Right ventricle myocardium superior (tissue), 1 donor: ENCODE results near the gene UBN2. TPM values are rescaled to one million over a fixed set of nuclear protein-coding genes. Genes with fewer than 3 reads are reported as not detected.
"Not testable (repeated sequence)": the region's sequence is repeated elsewhere in the genome, so short reads cannot be mapped to it uniquely, and the experiment has no call there.

Experiments used
- ATAC-seq: fragments of 200-7000 bp; cut with Tn5 transposase; one replicate; pipeline ENCODE4 v1.9.1; 2020; ENCODE audit warnings: mild to moderate bottlenecking; ENCODE audit not compliant: poor library complexity
- DNase-seq: peaks from one replicate; pipeline ENCODE4 v3.0.0-alpha.2; 2020
- intact Hi-C: fragments of 100-400 bp; cut with DNase I; formaldehyde crosslinking; loops from one replicate; pipeline ENCODE4 v1.11.2; 2022
- total RNA-seq: library from RNA; stranded (reverse); fragmentation: NEBNext Ultra II Directional; extraction: Animal tissue kit (Norgen Biotek cat#: 25700); gene quantifications from one replicate; pipeline ENCODE4 v1.2.1, GENCODE V29; 2021
- donor health status: DM: no; HTN: yes; CAD: no; lungs with severe emphysema.

UBN2 gene
- total RNA-seq, 1 donor from 2014 or later: 11.9 TPM

DNA sequence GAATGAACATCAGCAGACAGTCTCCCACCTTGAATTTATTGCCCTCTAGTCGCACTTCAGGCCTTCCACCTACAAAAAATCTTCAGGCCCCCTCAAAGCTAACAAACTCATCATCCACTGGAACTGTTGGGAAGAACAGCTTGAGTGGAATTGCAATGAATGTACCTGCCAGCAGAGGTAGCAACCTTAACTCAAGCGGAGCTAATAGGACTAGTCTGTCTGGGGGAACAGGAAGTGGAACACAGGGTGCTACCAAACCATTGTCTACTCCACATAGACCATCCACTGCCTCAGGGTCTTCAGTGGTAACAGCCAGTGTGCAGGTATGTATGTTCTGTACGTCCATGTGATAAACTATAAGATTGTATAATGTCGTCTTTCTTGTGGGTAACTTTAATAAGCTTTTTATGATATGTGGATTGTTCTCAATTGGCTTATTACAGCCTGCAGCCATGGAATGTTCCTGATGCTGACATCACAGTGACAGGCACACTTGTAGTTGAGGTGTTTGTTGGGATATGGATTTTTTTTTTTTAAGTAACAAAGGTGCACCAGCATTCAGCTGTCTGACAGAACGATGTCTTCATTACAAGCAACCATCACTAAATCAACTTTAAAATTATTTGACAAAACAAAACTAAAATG lies 53.3 kb downstream of the UBN2 start:
- intact Hi-C loops: no loop called here
- DNase-seq (no peak), ATAC-seq (no peak)

- no peak for DNase-seq
- intact Hi-C loops: no loop called here
- no peak for ATAC-seq
Measured at GRCh38 chr7:139286144-139286543, 55.1 kb downstream of the UBN2 start.

- DNase-seq (no peak), ATAC-seq (no peak)
- intact Hi-C loops: no loop called here
Measured at GRCh38 chr7:139292821-139293220, 61.8 kb downstream of the UBN2 start.

DNA sequence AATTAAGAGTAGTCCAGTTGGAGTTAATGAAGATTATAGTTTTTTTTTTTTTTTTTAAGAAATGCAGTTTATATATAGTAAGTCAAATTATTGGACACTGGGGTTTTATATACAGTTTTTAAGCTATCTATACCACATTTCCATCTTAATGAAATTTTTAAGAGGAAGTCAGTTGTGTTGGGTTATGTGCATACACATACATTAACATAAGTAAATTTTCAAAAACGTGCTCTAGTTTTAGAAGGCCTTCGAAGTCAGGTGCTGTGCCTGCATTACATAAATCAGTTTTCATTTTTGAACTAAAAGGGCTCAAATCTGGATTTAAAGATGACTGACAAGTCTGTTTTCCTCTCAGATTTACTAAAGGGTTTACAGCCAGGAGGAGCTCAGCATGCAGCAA lies 62.5 kb downstream of the UBN2 start:
- no peak for ATAC-seq
- intact Hi-C loops: no loop called here

GRCh38 chr7:139294241-139294640 lies 63.2 kb downstream of the UBN2 start:
- intact Hi-C loops: no loop called here
- ATAC-seq (no peak), DNase-seq (no peak)

More for the DNA sequence above, 62.5 kb downstream of the UBN2 start:
- no peak for DNase-seq

GRCh38 chr7:139294951-139295575 lies 64.0 kb downstream of the UBN2 start:
- ATAC-seq (no peak), DNase-seq (no peak)
- intact Hi-C loops: no loop called here

- no peak for ATAC-seq
Measured at GRCh38 chr7:139297795-139298194, 66.8 kb downstream of the UBN2 start.

DNA sequence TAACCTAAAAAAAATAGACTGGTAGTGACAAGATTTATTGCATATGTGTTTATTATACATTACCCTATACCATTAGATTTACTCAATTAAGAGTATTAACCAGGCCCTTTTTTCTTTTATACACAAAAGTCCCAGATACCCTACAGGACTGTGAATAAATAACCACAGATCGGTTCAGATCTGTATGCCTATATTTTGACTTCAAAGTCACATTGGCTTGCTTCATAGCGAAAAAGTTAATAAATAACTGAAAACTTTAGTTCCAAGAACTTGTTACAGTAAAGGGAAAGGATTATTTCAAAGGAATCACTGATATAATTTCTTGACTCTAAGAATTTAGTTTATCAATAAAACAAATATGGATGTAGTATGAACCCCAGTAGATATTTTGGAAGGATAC lies 68.3 kb downstream of the UBN2 start:
- DNase-seq (no peak), ATAC-seq (no peak)
- intact Hi-C loops: no loop called here

More at GRCh38 chr7:139297795-139298194, 66.8 kb downstream of the UBN2 start:
- intact Hi-C loops: no loop called here
- no peak for DNase-seq

GRCh38 chr7:139300390-139300789 lies 69.4 kb downstream of the UBN2 start:
- ATAC-seq (no peak), DNase-seq (no peak)
- intact Hi-C loops: no loop called here

DNA sequence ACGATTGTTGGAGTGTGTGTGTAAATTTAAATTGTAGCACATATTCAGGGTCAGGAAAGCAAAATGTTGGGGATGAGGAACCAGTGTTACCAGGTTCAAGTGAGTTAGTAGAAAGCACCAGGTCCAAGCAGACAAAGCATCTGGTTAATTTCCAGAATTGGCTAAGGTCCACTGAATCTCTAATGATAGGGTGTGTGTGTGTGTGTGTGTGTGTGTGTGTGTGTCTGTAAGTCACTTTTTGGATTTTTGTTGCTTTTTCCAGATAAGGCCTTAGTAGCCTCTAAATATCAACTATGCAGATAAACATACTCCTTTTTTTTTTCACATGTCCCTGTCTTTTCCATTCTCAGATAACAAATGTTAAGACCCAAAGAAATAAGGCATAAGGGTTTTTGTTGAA lies 73.5 kb downstream of the UBN2 start:
- intact Hi-C loops: no loop called here
- ATAC-seq (no peak), DNase-seq (no peak)

- ATAC-seq (no peak), DNase-seq (no peak)
- intact Hi-C loops: no loop called here
Measured at GRCh38 chr7:139317939-139318505, 87.0 kb downstream of the UBN2 start.

DNA sequence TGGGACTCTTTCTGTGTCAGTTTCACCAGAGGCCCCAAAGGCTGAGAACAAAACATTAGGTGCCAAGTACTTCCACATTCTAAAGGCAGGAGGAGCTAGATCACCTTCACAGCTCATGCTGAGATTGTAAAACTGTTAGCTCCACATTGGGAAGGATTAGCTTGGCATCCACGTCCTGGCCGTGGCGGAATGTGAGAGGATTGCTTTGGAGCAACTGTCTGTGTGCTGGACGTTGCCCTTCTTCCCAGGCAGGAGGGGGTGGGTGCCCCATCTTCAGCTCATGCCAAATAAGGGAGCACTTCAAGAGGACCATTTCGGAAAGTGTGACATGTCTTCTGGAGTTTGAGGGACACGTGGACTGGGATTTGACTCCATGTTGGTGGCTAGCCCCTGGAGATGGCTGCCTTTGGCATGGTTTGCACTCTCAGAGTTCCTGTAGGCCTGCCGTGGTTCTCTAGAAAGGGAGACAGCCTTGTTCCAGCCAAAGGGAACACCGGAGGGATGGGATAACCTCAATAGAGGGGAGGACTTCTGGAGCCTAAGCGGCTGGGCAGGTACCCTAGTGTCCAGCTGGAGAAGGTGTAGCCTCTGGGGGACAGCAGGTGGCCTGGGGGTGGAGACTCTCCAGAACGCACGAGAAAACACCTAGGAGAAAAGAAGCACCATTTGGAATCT lies 90.2 kb downstream of the UBN2 start:
- intact Hi-C loops: no loop called here
- DNase-seq (no peak), ATAC-seq (no peak)

DNA sequence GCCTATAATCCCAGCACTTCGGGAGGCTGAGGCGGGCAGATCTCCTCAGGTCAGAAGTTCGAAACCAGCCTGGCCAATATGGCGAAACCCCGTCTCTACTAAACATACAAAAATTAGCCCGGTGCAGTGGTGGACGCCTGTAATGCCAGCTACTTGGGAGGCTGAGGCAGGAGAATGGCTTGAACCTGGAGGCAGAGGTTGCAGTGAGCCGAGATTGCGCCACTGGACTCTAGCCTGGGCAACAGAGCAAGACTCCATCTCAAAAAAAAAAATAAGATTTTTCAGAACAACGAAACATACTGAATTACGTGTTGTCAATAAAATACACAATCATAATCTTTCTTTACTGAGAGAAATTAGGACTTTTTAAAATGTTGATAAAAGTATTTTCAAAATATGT lies 93.7 kb downstream of the UBN2 start:
- ATAC-seq: not testable (repeated sequence)

GRCh38 chr7:139328375-139328774 lies 97.3 kb downstream of the UBN2 start:
- DNase-seq (no peak), ATAC-seq (no peak)
- intact Hi-C loops: no loop called here

More for the DNA sequence above, 93.7 kb downstream of the UBN2 start:
- intact Hi-C loops, DNase-seq: not testable (repeated sequence)

DNA sequence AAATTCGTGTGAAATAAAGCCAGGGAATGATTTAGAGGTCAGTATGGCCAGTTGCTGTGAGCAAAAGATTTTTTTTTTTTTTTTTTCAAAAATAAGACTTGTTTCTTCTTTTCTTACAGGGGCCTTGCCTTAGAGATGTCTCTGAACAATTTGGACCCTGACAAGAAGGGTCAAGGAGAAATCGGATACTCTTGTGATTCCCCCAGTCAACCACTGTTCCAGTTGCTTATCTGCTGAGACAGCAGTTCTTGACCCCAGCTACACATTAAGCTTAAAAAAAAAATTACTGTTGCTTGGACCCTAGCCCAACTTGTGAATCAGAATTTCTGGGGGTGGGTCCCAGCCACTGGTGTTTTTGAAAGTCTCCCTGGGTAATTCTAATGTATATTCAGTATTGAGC lies 98.1 kb downstream of the UBN2 start:
- no peak for DNase-seq
- intact Hi-C loops: no loop called here
- ATAC-seq: no peak

GRCh38 chr7:139330333-139331030 lies 99.4 kb downstream of the UBN2 start:
- ATAC-seq (no peak), DNase-seq (no peak)
- intact Hi-C loops: no loop called here

DNA sequence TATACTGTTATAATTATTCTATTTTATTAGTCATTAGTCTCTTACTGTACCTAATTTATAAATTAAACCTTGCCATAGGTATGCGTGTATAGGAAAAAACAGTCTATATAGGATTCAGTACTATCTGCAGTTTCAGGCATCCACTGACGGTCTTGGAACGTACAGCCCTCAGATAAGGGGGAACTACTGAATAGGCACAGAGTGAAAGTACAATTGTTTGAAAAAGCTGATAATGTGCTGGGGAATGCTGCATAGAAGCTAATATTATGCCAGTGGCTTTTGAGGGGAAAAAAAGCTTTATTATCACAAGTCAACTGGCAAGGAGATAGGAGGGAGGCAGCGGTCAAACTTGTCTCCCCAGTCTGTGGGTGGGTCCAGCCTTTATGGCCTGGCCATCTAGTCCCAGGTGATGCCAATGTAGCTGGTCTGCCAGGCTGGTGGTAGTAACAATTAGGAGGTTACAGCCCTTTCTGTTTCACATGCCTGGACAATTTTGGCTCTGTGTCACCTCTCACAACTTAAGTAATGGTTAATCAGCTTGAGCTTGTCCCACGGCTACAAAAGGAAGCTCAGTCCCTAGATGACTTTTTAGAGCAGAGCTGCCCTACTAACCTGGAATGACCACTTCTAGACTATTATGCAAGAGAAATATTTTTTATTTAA lies 101.8 kb downstream of the UBN2 start:
- intact Hi-C loops: no loop called here
- ATAC-seq (no peak), DNase-seq (no peak)

DNA sequence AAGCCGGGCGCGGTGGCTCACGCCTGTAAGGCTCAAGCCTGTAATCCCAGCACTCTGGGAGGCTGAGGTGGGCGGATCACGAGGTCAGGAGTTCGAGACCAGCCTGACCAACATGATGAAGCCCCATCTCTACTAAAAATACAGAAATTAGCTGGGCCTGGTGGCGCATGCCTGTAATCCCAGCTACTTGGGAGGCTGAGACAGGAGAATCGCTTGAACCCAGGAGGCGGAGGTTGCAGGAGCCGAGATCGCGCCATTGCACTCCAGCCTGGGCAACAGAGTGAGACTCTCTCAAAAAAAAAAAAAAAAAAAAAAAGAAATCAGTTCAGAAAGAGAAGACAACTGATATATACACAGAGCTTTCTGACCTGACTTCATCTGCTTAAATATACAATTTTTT lies 102.4 kb downstream of the UBN2 start:
- intact Hi-C loops, DNase-seq, ATAC-seq: not testable (repeated sequence)
